SK-N-SH treated with all-trans-retinoic acid at 6 μM for 48 hours (cell line): ENCODE data around the gene DUSP6.

Experiments
- ARNTL ChIP-seq: fragments of 450-650 bp; formaldehyde crosslinking; IDR thresholded peaks from 2 replicates; pipeline ENCODE4 v1.5.0; 2020; ENCODE audit warnings: low read depth, mild to moderate bottlenecking, moderate library complexity, borderline replicate concordance
- CSRNP3 ChIP-seq: fragments of 250-450 bp; sonication (Bioruptor Pico); IDR thresholded peaks from 2 replicates; pipeline ENCODE4 v1.5.1; 2021; ENCODE audit warnings: mild to moderate bottlenecking, moderate library complexity
- PATZ1 ChIP-seq: fragments of 250-450 bp; sonication (Bioruptor Pico); IDR thresholded peaks from 2 replicates; pipeline ENCODE4 v1.8.0; 2020; ENCODE audit warnings: mild to moderate bottlenecking, moderate library complexity, borderline replicate concordance
- PPARA ChIP-seq: fragments of 250-450 bp; sonication (Bioruptor Pico); IDR thresholded peaks from 2 replicates; pipeline ENCODE4 v1.5.0; 2020; ENCODE audit warnings: mild to moderate bottlenecking, borderline replicate concordance
- TOX ChIP-seq: fragments of 250-450 bp; sonication (Bioruptor Pico); IDR thresholded peaks from 2 replicates; pipeline ENCODE4 v1.8.0; 2021; ENCODE audit warnings: mild to moderate bottlenecking, moderate library complexity, borderline replicate concordance

- TF ChIP-seq PATZ1 (CRISPR knock-in tag) (no peak), ARNTL (CRISPR knock-in tag) (no peak), CSRNP3 (CRISPR knock-in tag) (no peak), TOX (no peak), PPARA (no peak)
These were observed 52.4 kb downstream of the DUSP6 start for GRCh38 chr12:89299931-89300330.
